Caco-2 (cell line): ENCODE measurements around the gene PLA2G4C. TPM values are rescaled to one million over a fixed set of nuclear protein-coding genes. Genes with fewer than 3 reads are reported as not detected.

Experiments used
- BruUV-seq: library from RNA; stranded (reverse); fragments of 400-500 nt; replicated peaks from 2 replicates; lab custom pipeline; 2021; lab: Mats Ljungman, UMichigan
- CTCF ChIA-PET: fragments of 300-600 bp; sonication (Branson Sonifier 250); formaldehyde crosslinking; loops from one replicate; lab custom pipeline; 2022; ENCODE audit warnings: antibody characterized with exemption; lab: Charles Lee
- POLR2A ChIA-PET: fragments of 300-600 bp; sonication (Branson Sonifier 250); formaldehyde crosslinking; loops from one replicate; lab custom pipeline; 2022; ENCODE audit warnings: antibody characterized with exemption; lab: Charles Lee
- DNase-seq, 2 experiments: peaks; one replicate each; pipeline versions ENCODE4 v3.0.0 to v3.0.0-alpha.2; 2020 to 2022
- H3K27me3 ChIP-seq: replicated peaks from 2 replicates; pipeline ENCODE4 v1.6.0; 2011; ENCODE audit warnings: low read length; ENCODE audit not compliant: control insufficient read depth, insufficient read depth
- H3K36me3 ChIP-seq: 2 replicates; pipeline ENCODE4 v1.5.1; 2011; ENCODE audit warnings: low read length; ENCODE audit not compliant: control insufficient read depth, insufficient read depth
- H3K4me1 ChIP-seq: fragments of 250-450 bp; sonication (Bioruptor Pico); 2 replicates; pipeline ENCODE4 v1.5.1; 2020; ENCODE audit warnings: mild to moderate bottlenecking
- H3K4me3 ChIP-seq: 2 replicates; pipeline ENCODE4 v1.5.1; 2011; ENCODE audit warnings: low read depth, mild to moderate bottlenecking, control low read depth, low read length
- H3K9me3 ChIP-seq: fragments of 250-450 bp; sonication (Bioruptor Pico); 2 replicates; pipeline ENCODE4 v1.5.1; 2020; ENCODE audit warnings: mild to moderate bottlenecking, moderate library complexity
- H3K27ac Mint-ChIP-seq: one replicate; pipeline ENCODE4 v1.8.0; 2022; ENCODE audit warnings: mixed read lengths; ENCODE audit not compliant: unreplicated experiment
- H3K27me3 Mint-ChIP-seq: one replicate; pipeline ENCODE4 v1.8.0; 2022; ENCODE audit warnings: mixed read lengths; ENCODE audit not compliant: insufficient read depth, unreplicated experiment
- H3K36me3 Mint-ChIP-seq: one replicate; pipeline ENCODE4 v1.8.0; 2022; ENCODE audit warnings: mild to moderate bottlenecking, mixed read lengths; ENCODE audit not compliant: insufficient read depth, unreplicated experiment
- H3K4me1 Mint-ChIP-seq: one replicate; pipeline ENCODE4 v1.8.0; 2022; ENCODE audit warnings: low read depth, mixed read lengths; ENCODE audit not compliant: unreplicated experiment
- H3K4me3 Mint-ChIP-seq: one replicate; pipeline ENCODE4 v1.8.0; 2022; ENCODE audit warnings: mild to moderate bottlenecking, moderate library complexity, mixed read lengths; ENCODE audit not compliant: unreplicated experiment
- H3K9me3 Mint-ChIP-seq: one replicate; pipeline ENCODE4 v1.8.0; 2022; ENCODE audit warnings: mixed read lengths; ENCODE audit not compliant: unreplicated experiment
- CTCF ChIP-seq, 2 experiments: fragments of 200-600 bp in 1 of 2; IDR thresholded peaks; 1 replicate in 1 of 2; 2 replicates in 1 of 2; pipeline versions ENCODE4 v1.5.1 to v1.8.0; 2011 to 2022; ENCODE audit warnings: antibody characterized with exemption in 1 of 2, control low read depth in 1 of 2, inconsistent platforms in 1 of 2, low read depth in 1 of 2, low read length in 1 of 2, mild to moderate bottlenecking in 1 of 2, moderate library complexity in 1 of 2; ENCODE audit not compliant: insufficient read depth in 1 of 2, severe bottlenecking in 1 of 2, unreplicated experiment in 1 of 2
- intact Hi-C: fragments of 100-400 bp; cut with micrococcal nuclease; formaldehyde crosslinking; loops from one replicate; pipeline ENCODE4 v1.10.0; 2022; ENCODE audit not compliant: unreplicated experiment
- total RNA-seq: library from RNA; stranded (reverse); gene quantifications from 2 replicates; pipeline ENCODE4 v1.2.3, GENCODE V29; 2022

PLA2G4C gene
- total RNA-seq, 1 experiment from 2014 or later, result 1.5 TPM

- Histone ChIP-seq H3K4me1 (no peaks in the 10 kb centered on the region), H3K9me3 (no peaks in the 10 kb centered on the region), H3K27me3 (no peaks in the 10 kb centered on the region), H3K36me3 (no peaks in the 10 kb centered on the region), H3K4me3 (no peak overlapping the region)
- no peak for TF ChIP-seq CTCF (IDR thresholded peaks at IDR 0.05; ENCODE audit: insufficient read depth in 1 of 2, low read depth in 1 of 2, low read length in 1 of 2, severe bottlenecking in 1 of 2, unreplicated experiment in 1 of 2)
- BruUV-seq, result no TSS peak
- no peak for DNase-seq
- Mint-ChIP-seq H3K4me1 (peaks cover 5% of the 10 kb centered on the region), H3K9me3 (no peaks in the 10 kb centered on the region), H3K4me3 (no peak overlapping the region), H3K36me3 (peaks cover 33% of the 10 kb centered on the region), H3K27ac (no peak overlapping the region), H3K27me3 (no peaks in the 10 kb centered on the region)
- CTCF ChIA-PET, result interaction anchor here (0.6 kb wide), 1 partner anchor 1249 kb away, joined by 3 read pairs; no protein-coding TSS in a partner anchor
- POLR2A ChIA-PET, result no interaction called here
- intact Hi-C loops, result no loop called here
Observed at GRCh38 chr19:48136547-48136946, 25.9 kb upstream of the PLA2G4C start.

- peaks cover 33% of the 10 kb centered on the region for H3K36me3 Mint-ChIP-seq
- TF ChIP-seq CTCF (IDR thresholded peaks at IDR 0.05; ENCODE audit: insufficient read depth in 1 of 2, low read depth in 1 of 2, low read length in 1 of 2, severe bottlenecking in 1 of 2, unreplicated experiment in 1 of 2), result no peak
- ChIA-PET CTCF (no interaction called here), POLR2A (no interaction called here)
- H3K27ac Mint-ChIP-seq, result no peak overlapping the region
- Histone ChIP-seq H3K27me3 (no peaks in the 10 kb centered on the region), H3K4me1 (no peaks in the 10 kb centered on the region), H3K36me3 (no peaks in the 10 kb centered on the region), H3K9me3 (no peaks in the 10 kb centered on the region), H3K4me3 (no peak overlapping the region)
- no peaks in the 10 kb centered on the region for H3K27me3 Mint-ChIP-seq
- H3K4me1 Mint-ChIP-seq, result peaks cover 5% of the 10 kb centered on the region
- DNase-seq, result no peak
- no TSS peak for BruUV-seq
- intact Hi-C loops, result no loop called here
- no peak overlapping the region for H3K4me3 Mint-ChIP-seq
- no peaks in the 10 kb centered on the region for H3K9me3 Mint-ChIP-seq
Observed at GRCh38 chr19:48135411-48135810, 24.8 kb upstream of the PLA2G4C start.

- Mint-ChIP-seq H3K36me3 (peaks cover 26% of the 10 kb centered on the region), H3K4me1 (no peaks in the 10 kb centered on the region), H3K27ac (no peak overlapping the region), H3K27me3 (no peaks in the 10 kb centered on the region), H3K9me3 (no peaks in the 10 kb centered on the region), H3K4me3 (no peak overlapping the region)
- H3K9me3 ChIP-seq, result no peaks in the 10 kb centered on the region
- BruUV-seq, result no TSS peak
- H3K4me1 ChIP-seq, result no peaks in the 10 kb centered on the region
- no peaks in the 10 kb centered on the region for H3K27me3 ChIP-seq
- ChIA-PET CTCF (no interaction called here), POLR2A (no interaction called here)
- no peak for DNase-seq
- no peaks in the 10 kb centered on the region for H3K36me3 ChIP-seq
- H3K4me3 ChIP-seq, result no peak overlapping the region
- intact Hi-C loops, result no loop called here
- TF ChIP-seq CTCF (IDR thresholded peaks at IDR 0.05; ENCODE audit: insufficient read depth in 1 of 2, low read depth in 1 of 2, low read length in 1 of 2, severe bottlenecking in 1 of 2, unreplicated experiment in 1 of 2), result no peak
Observed at GRCh38 chr19:48133094-48133493, 22.5 kb upstream of the PLA2G4C start.
